Chondrocyte (in vitro differentiated cells): ENCODE data around the gene RERE. TPM values are rescaled to one million over a fixed set of nuclear protein-coding genes. Genes with fewer than 3 reads are reported as not detected.
A peak's percentile ranks its signal among the peaks of the same experiment; 100 is the strongest.

Source experiments
- DNase-seq: peaks from one replicate; pipeline ENCODE4 v3.0.0; 2021; ENCODE audit warnings: mixed read lengths, low spot score
- H3K27ac Mint-ChIP-seq: one replicate; pipeline ENCODE4 v1.8.0; 2021; ENCODE audit warnings: mild to moderate bottlenecking, moderate library complexity, mixed read lengths; ENCODE audit not compliant: unreplicated experiment
- H3K27me3 Mint-ChIP-seq: 2 replicates; pipeline ENCODE4 v1.8.0; 2021; ENCODE audit warnings: low read depth, mixed read lengths
- H3K36me3 Mint-ChIP-seq: 2 replicates; pipeline ENCODE4 v1.8.0; 2021; ENCODE audit warnings: low read depth, mixed read lengths
- H3K4me1 Mint-ChIP-seq: 2 replicates; pipeline ENCODE4 v1.8.0; 2021; ENCODE audit warnings: low read depth, mild to moderate bottlenecking, mixed read lengths
- H3K4me3 Mint-ChIP-seq: one replicate; pipeline ENCODE4 v1.8.0; 2021; ENCODE audit warnings: mild to moderate bottlenecking, moderate library complexity, mixed read lengths; ENCODE audit not compliant: unreplicated experiment
- H3K9me3 Mint-ChIP-seq: 2 replicates; pipeline ENCODE4 v1.8.0; 2021; ENCODE audit warnings: low read depth, mixed read lengths
- total RNA-seq: library from RNA; stranded (reverse); gene quantifications from 3 replicates; pipeline ENCODE4 v1.2.1, GENCODE V29; 2021
- TF ChIP-seq, protein P1 (sequence below): fragments of 200-600 bp; sonication (generic); IDR thresholded peaks from 2 replicates; pipeline ENCODE4 v1.5.0; 2021; ENCODE audit warnings: antibody characterized with exemption, mild to moderate bottlenecking, moderate library complexity

Gene RERE
- total RNA-seq, 1 donor from 2014 or later, result 64.9 TPM

DNA sequence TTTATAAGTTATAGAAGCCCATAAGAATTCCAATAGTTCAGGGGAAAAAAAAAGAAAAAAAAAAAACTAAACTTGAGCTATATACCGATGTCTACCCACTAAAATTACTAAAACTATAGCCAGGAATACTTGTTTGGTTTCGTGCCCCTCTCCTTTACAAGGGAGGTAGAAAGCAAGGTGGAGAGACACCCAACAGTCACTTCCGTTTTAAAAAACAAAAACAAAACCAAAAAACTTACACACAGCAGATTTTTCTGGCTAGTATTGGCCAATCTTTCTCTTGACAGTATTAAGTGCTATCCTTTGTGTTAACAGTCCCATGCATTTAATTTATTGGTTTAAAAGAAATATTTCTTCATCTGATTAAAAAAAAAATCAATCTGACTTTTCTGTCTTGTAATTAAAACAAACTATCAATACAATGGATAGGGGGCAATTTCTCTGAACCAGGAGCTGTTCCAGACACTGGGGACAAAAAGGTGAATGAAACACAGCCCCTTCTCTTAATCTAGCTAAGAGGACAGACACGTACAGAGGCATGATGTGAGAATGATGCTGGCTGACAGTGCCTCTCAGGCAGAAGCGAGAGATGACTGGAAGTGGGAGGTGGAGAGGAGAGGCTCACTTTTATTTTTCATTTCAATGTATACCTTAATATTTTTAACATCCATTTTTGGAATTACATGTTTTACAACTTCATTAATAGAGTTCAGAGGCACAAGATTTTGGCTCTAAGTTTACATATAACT is 214.8 kb downstream of the RERE start:
- TF ChIP-seq, protein P1, sequence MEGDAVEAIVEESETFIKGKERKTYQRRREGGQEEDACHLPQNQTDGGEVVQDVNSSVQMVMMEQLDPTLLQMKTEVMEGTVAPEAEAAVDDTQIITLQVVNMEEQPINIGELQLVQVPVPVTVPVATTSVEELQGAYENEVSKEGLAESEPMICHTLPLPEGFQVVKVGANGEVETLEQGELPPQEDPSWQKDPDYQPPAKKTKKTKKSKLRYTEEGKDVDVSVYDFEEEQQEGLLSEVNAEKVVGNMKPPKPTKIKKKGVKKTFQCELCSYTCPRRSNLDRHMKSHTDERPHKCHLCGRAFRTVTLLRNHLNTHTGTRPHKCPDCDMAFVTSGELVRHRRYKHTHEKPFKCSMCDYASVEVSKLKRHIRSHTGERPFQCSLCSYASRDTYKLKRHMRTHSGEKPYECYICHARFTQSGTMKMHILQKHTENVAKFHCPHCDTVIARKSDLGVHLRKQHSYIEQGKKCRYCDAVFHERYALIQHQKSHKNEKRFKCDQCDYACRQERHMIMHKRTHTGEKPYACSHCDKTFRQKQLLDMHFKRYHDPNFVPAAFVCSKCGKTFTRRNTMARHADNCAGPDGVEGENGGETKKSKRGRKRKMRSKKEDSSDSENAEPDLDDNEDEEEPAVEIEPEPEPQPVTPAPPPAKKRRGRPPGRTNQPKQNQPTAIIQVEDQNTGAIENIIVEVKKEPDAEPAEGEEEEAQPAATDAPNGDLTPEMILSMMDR, result no peak
- H3K4me1 Mint-ChIP-seq, result peaks cover 26% of the 10 kb centered on the region
- H3K27me3 Mint-ChIP-seq, result no peaks in the 10 kb centered on the region
- no peak overlapping the region for H3K4me3 Mint-ChIP-seq
- DNase-seq, result no peak
- no peak overlapping the region for H3K27ac Mint-ChIP-seq
- no peaks in the 10 kb centered on the region for H3K9me3 Mint-ChIP-seq
- H3K36me3 Mint-ChIP-seq, result no peaks in the 10 kb centered on the region

- no peak overlapping the region for H3K4me3 Mint-ChIP-seq
- H3K4me1 Mint-ChIP-seq, result peaks cover 34% of the 10 kb centered on the region
- H3K36me3 Mint-ChIP-seq, result no peaks in the 10 kb centered on the region
- no peaks in the 10 kb centered on the region for H3K27me3 Mint-ChIP-seq
- H3K9me3 Mint-ChIP-seq, result no peaks in the 10 kb centered on the region
- no peak overlapping the region for H3K27ac Mint-ChIP-seq
- TF ChIP-seq, protein P1, result no peak
- no peak for DNase-seq
Measured at GRCh38 chr1:8600336-8600735, 217.1 kb downstream of the RERE start.

- DNase-seq, result no peak
- H3K36me3 Mint-ChIP-seq, result no peaks in the 10 kb centered on the region
- no peak overlapping the region for H3K27ac Mint-ChIP-seq
- H3K4me1 Mint-ChIP-seq, result peaks cover 34% of the 10 kb centered on the region
- H3K9me3 Mint-ChIP-seq, result no peaks in the 10 kb centered on the region
- no peaks in the 10 kb centered on the region for H3K27me3 Mint-ChIP-seq
- TF ChIP-seq, protein P1, result no peak
- H3K4me3 Mint-ChIP-seq, result no peak overlapping the region
Measured at GRCh38 chr1:8599646-8600212, 217.7 kb downstream of the RERE start.

DNA sequence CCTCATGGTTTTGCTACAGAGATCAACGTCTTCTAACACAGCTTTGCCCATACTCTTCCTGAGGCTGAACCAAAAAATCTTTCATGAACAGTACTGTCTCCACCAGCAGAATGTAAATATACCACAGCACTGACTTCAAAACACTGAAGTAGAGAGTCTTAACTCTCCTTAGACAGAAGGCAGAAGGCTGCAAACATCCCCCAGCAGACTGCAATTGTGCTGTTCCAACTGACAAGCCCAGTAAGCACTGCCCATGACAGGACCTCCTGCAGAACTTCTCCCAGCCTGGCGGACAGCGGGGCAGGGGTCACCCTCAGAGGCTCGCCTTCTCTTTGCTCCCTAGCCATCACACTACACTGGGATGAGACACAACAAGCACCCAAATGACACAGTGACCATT is 218.7 kb downstream of the RERE start:
- Mint-ChIP-seq H3K36me3 (no peaks in the 10 kb centered on the region), H3K4me3 (no peak overlapping the region), H3K27me3 (no peaks in the 10 kb centered on the region), H3K27ac (peak overlapping the region; percentile 58), H3K4me1 (peaks cover 31% of the 10 kb centered on the region), H3K9me3 (no peaks in the 10 kb centered on the region)
- no peak for DNase-seq
- TF ChIP-seq, protein P1, result no peak

GRCh38 chr1:8598060-8598724 is 219.2 kb downstream of the RERE start:
- no peaks in the 10 kb centered on the region for H3K9me3 Mint-ChIP-seq
- no peak overlapping the region for H3K4me3 Mint-ChIP-seq
- peaks cover 28% of the 10 kb centered on the region for H3K4me1 Mint-ChIP-seq
- TF ChIP-seq, protein P1, result peak; percentile 67
- H3K36me3 Mint-ChIP-seq, result no peaks in the 10 kb centered on the region
- no peak for DNase-seq
- peak overlapping the region; percentile 58 for H3K27ac Mint-ChIP-seq
- H3K27me3 Mint-ChIP-seq, result no peaks in the 10 kb centered on the region
